WTC11 (cell line): ENCODE measurements around the gene ADAT3. TPM values are rescaled to one million over a fixed set of nuclear protein-coding genes. Genes with fewer than 3 reads are reported as not detected.

Experiments
- ATAC-seq: fragments of 200-7000 bp; cut with Tn5 transposase; 2 replicates; pipeline ENCODE4 v1.10.0; 2021; ENCODE audit warnings: mild to moderate bottlenecking, moderate library complexity
- CTCF ChIA-PET: fragments of 300-600 bp; sonication (Branson Sonifier 250); formaldehyde crosslinking; loops from one replicate; lab custom pipeline; 2021; ENCODE audit warnings: antibody characterized with exemption; lab: Charles Lee
- POLR2A ChIA-PET: fragments of 350-600 bp; sonication (Branson Sonifier 250); formaldehyde crosslinking; loops from one replicate; lab custom pipeline; 2021; ENCODE audit warnings: antibody characterized with exemption; lab: Charles Lee
- DNase-seq: peaks from one replicate; pipeline ENCODE4 v3.0.0; 2021; ENCODE audit warnings: low spot score
- H3K27ac Mint-ChIP-seq: 2 replicates; pipeline ENCODE4 v1.8.0; 2021; ENCODE audit warnings: mixed read lengths
- H3K27me3 Mint-ChIP-seq: 2 replicates; pipeline ENCODE4 v1.8.0; 2021; ENCODE audit warnings: low read depth, mild to moderate bottlenecking, moderate library complexity, mixed read lengths
- H3K36me3 Mint-ChIP-seq: 2 replicates; pipeline ENCODE4 v1.8.0; 2021; ENCODE audit warnings: mixed read lengths
- H3K4me1 Mint-ChIP-seq: 2 replicates; pipeline ENCODE4 v1.8.0; 2022; ENCODE audit warnings: mixed read lengths
- H3K4me3 Mint-ChIP-seq: 2 replicates; pipeline ENCODE4 v1.8.0; 2021; ENCODE audit warnings: mild to moderate bottlenecking, moderate library complexity, mixed read lengths
- H3K9me3 Mint-ChIP-seq: 2 replicates; pipeline ENCODE4 v1.8.0; 2021; ENCODE audit warnings: mixed read lengths
- CREM ChIP-seq: sonication (generic); formaldehyde crosslinking; IDR thresholded peaks from 2 replicates; pipeline ENCODE4 v1.8.1; 2022; ENCODE audit warnings: mild to moderate bottlenecking, missing genetic modification reagents, moderate library complexity
- JAZF1 ChIP-seq: fragments of 250-450 bp; sonication (Bioruptor Pico); IDR thresholded peaks from 2 replicates; pipeline ENCODE4 v1.9.0; 2021; ENCODE audit warnings: moderate library complexity, mild to moderate bottlenecking, inconsistent platforms
- KAT7 ChIP-seq: sonication (generic); formaldehyde crosslinking; IDR thresholded peaks from 2 replicates; pipeline ENCODE4 v1.8.1; 2023; ENCODE audit warnings: missing genetic modification reagents, mild to moderate bottlenecking, borderline replicate concordance
- MYBL2 ChIP-seq: sonication (generic); formaldehyde crosslinking; IDR thresholded peaks from 2 replicates; pipeline ENCODE4 v1.8.1; 2023; ENCODE audit warnings: mild to moderate bottlenecking, moderate library complexity, missing genetic modification reagents
- NR2C2 ChIP-seq: sonication (generic); formaldehyde crosslinking; IDR thresholded peaks from 2 replicates; pipeline ENCODE4 v1.8.0; 2022; ENCODE audit warnings: mild to moderate bottlenecking, missing genetic modification reagents
- RORB ChIP-seq: fragments of 250-450 bp; sonication (Bioruptor Pico); IDR thresholded peaks from 2 replicates; pipeline ENCODE4 v1.9.0; 2021; ENCODE audit warnings: mild to moderate bottlenecking
- TP53 ChIP-seq: sonication (generic); formaldehyde crosslinking; IDR thresholded peaks from 2 replicates; pipeline ENCODE4 v1.8.1; 2023; ENCODE audit warnings: mild to moderate bottlenecking, missing genetic modification reagents
- ZNF317 ChIP-seq: sonication (generic); formaldehyde crosslinking; IDR thresholded peaks from 2 replicates; pipeline ENCODE4 v1.8.1; 2023; ENCODE audit warnings: low read depth, mild to moderate bottlenecking, moderate library complexity, missing genetic modification reagents, borderline replicate concordance
- ZNF423 ChIP-seq: fragments of 250-450 bp; sonication (Bioruptor Pico); IDR thresholded peaks from 2 replicates; pipeline ENCODE4 v2.1.2; 2022; ENCODE audit warnings: mild to moderate bottlenecking, moderate library complexity
- total RNA-seq: library from RNA; stranded (reverse); gene quantifications from 3 replicates; pipeline ENCODE4 v1.2.3, GENCODE V29; 2021
- TF ChIP-seq, protein P1 (sequence below): sonication (generic); formaldehyde crosslinking; IDR thresholded peaks from 2 replicates; pipeline ENCODE4 v1.8.0; 2022; ENCODE audit warnings: mild to moderate bottlenecking, missing genetic modification reagents
- TF ChIP-seq, protein P2 (sequence below): sonication (generic); formaldehyde crosslinking; IDR thresholded peaks from 2 replicates; pipeline ENCODE4 v1.8.1; 2023; ENCODE audit warnings: mild to moderate bottlenecking, missing genetic modification reagents
- TF ChIP-seq, protein P3 (sequence below): sonication (generic); formaldehyde crosslinking; IDR thresholded peaks from 2 replicates; pipeline ENCODE4 v1.8.0; 2022; ENCODE audit warnings: mild to moderate bottlenecking, missing genetic modification reagents
- TF ChIP-seq, protein P4 (sequence below): sonication (generic); formaldehyde crosslinking; IDR thresholded peaks from 2 replicates; pipeline ENCODE4 v1.8.1; 2022; ENCODE audit warnings: mild to moderate bottlenecking, missing genetic modification reagents, moderate library complexity, borderline replicate concordance
- TF ChIP-seq, protein P5 (sequence below): sonication (generic); formaldehyde crosslinking; conservative IDR thresholded peaks from 2 replicates; pipeline ENCODE4 v1.8.1; 2023; ENCODE audit warnings: mild to moderate bottlenecking, low read depth, missing genetic modification reagents, moderate library complexity

Gene ADAT3
- total RNA-seq, 1 experiment from 2014 or later, result 20.3 TPM

DNA sequence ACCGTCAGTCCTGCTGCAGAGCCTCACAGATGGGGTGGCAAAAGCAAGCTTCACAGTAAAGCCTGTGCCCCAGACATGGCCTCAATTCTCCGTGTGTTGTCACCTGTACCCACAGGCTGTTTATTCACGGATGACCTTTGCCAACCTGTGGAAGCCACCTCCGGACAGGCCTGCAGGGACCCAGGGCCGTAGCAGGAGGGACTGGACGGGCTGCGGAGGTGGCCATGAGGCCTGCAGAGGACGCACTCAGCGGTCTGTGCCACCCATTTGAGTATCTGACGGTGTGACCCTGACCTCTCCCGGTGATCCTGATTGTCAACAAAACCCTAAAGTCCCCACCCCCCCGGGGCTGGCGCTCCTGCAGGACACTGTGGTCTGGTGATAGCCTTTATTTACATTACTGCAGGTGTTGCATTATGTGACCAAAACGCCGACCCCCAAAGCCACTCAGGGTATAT lies 34.0 kb upstream of the ADAT3 start:
- Mint-ChIP-seq H3K27ac (no peak overlapping the region), H3K27me3 (no peaks in the 10 kb centered on the region), H3K36me3 (peaks cover 4% of the 10 kb centered on the region)
- no peak for DNase-seq
- no peak for ATAC-seq
- TF ChIP-seq RORB (CRISPR knock-in tag), result no peak
- TF ChIP-seq, all 79 proteins: peak for 0
- CTCF ChIA-PET, result interaction anchor here (0.6 kb wide), 1 partner anchor 75 kb away, joined by 4 read pairs; no protein-coding TSS in a partner anchor
- no peaks in the 10 kb centered on the region for H3K9me3 Mint-ChIP-seq
- peaks cover 16% of the 10 kb centered on the region for H3K4me1 Mint-ChIP-seq
- no peak overlapping the region for H3K4me3 Mint-ChIP-seq
- POLR2A ChIA-PET, result no interaction called here

DNA sequence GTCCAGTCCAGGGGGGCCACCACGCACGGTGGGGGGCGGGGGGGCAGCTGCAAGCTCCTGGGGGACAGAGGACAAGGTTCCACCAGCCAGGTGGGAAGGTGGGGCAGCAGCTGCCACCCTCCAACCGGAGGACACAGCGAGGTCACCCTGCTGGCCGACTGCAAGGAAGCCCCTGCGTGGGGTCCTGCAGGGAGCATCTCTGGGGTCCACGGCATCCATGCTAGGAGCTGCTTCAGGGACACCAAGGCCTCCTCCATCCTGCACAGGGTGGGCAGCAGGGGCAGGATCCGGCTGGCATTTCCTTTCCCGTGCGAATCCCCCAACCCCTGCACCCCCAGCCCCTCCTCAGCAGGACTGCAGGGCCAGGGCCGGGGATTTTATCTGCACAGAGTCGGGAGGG lies 33.6 kb upstream of the ADAT3 start:
- ChIA-PET CTCF (interaction anchor here (0.6 kb wide), 1 partner anchor 74 kb away, joined by 4 read pairs; no protein-coding TSS in a partner anchor), POLR2A (no interaction called here)
- Mint-ChIP-seq H3K9me3 (no peaks in the 10 kb centered on the region), H3K4me3 (no peak overlapping the region), H3K4me1 (peaks cover 16% of the 10 kb centered on the region), H3K36me3 (peaks cover 4% of the 10 kb centered on the region), H3K27ac (no peak overlapping the region), H3K27me3 (no peaks in the 10 kb centered on the region)
- ATAC-seq, result no peak
- DNase-seq, result no peak
- TF ChIP-seq CREM, result no peak
- TF ChIP-seq KAT7, result no peak
- TF ChIP-seq, protein P1, sequence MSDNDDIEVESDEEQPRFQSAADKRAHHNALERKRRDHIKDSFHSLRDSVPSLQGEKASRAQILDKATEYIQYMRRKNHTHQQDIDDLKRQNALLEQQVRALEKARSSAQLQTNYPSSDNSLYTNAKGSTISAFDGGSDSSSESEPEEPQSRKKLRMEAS (CRISPR knock-in tag), result no peak
- TF ChIP-seq, protein P2, sequence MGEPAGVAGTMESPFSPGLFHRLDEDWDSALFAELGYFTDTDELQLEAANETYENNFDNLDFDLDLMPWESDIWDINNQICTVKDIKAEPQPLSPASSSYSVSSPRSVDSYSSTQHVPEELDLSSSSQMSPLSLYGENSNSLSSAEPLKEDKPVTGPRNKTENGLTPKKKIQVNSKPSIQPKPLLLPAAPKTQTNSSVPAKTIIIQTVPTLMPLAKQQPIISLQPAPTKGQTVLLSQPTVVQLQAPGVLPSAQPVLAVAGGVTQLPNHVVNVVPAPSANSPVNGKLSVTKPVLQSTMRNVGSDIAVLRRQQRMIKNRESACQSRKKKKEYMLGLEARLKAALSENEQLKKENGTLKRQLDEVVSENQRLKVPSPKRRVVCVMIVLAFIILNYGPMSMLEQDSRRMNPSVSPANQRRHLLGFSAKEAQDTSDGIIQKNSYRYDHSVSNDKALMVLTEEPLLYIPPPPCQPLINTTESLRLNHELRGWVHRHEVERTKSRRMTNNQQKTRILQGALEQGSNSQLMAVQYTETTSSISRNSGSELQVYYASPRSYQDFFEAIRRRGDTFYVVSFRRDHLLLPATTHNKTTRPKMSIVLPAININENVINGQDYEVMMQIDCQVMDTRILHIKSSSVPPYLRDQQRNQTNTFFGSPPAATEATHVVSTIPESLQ (CRISPR knock-in tag), result no peak
- no peak for TF ChIP-seq JAZF1
- TF ChIP-seq MYBL2 (CRISPR knock-in tag), result no peak
- no peak for TF ChIP-seq ZNF423
- no peak for TF ChIP-seq NR2C2 (CRISPR knock-in tag)
- TF ChIP-seq ZNF317 (CRISPR knock-in tag), result no peak
- TF ChIP-seq, protein P3, sequence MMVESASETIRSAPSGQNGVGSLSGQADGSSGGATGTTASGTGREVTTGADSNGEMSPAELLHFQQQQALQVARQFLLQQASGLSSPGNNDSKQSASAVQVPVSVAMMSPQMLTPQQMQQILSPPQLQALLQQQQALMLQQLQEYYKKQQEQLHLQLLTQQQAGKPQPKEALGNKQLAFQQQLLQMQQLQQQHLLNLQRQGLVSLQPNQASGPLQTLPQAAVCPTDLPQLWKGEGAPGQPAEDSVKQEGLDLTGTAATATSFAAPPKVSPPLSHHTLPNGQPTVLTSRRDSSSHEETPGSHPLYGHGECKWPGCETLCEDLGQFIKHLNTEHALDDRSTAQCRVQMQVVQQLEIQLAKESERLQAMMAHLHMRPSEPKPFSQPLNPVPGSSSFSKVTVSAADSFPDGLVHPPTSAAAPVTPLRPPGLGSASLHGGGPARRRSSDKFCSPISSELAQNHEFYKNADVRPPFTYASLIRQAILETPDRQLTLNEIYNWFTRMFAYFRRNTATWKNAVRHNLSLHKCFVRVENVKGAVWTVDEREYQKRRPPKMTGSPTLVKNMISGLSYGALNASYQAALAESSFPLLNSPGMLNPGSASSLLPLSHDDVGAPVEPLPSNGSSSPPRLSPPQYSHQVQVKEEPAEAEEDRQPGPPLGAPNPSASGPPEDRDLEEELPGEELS, result no peak
- TF ChIP-seq, protein P4, sequence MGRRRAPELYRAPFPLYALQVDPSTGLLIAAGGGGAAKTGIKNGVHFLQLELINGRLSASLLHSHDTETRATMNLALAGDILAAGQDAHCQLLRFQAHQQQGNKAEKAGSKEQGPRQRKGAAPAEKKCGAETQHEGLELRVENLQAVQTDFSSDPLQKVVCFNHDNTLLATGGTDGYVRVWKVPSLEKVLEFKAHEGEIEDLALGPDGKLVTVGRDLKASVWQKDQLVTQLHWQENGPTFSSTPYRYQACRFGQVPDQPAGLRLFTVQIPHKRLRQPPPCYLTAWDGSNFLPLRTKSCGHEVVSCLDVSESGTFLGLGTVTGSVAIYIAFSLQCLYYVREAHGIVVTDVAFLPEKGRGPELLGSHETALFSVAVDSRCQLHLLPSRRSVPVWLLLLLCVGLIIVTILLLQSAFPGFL (CRISPR knock-in tag), result no peak
- TF ChIP-seq, protein P5, sequence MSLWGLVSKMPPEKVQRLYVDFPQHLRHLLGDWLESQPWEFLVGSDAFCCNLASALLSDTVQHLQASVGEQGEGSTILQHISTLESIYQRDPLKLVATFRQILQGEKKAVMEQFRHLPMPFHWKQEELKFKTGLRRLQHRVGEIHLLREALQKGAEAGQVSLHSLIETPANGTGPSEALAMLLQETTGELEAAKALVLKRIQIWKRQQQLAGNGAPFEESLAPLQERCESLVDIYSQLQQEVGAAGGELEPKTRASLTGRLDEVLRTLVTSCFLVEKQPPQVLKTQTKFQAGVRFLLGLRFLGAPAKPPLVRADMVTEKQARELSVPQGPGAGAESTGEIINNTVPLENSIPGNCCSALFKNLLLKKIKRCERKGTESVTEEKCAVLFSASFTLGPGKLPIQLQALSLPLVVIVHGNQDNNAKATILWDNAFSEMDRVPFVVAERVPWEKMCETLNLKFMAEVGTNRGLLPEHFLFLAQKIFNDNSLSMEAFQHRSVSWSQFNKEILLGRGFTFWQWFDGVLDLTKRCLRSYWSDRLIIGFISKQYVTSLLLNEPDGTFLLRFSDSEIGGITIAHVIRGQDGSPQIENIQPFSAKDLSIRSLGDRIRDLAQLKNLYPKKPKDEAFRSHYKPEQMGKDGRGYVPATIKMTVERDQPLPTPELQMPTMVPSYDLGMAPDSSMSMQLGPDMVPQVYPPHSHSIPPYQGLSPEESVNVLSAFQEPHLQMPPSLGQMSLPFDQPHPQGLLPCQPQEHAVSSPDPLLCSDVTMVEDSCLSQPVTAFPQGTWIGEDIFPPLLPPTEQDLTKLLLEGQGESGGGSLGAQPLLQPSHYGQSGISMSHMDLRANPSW (CRISPR knock-in tag), result no peak
- no peak for TF ChIP-seq TP53
